Esophagus muscularis mucosa (tissue), 2 donors: Measurements from ENCODE around the gene DNAH17.

Experiments used
- POLR2A ChIP-seq: fragments of 450-650 bp; IDR thresholded peaks from one replicate; pipeline ENCODE4 v1.6.1; 2017; ENCODE audit warnings: antibody characterized with exemption, moderate library complexity, mild to moderate bottlenecking, low read depth
- POLR2AphosphoS5 ChIP-seq, 2 donors: sonication (generic); formaldehyde crosslinking; IDR thresholded peaks; one replicate each; pipeline ENCODE4 v1.6.1; 2017; ENCODE audit warnings: antibody characterized with exemption in 2 of 2

DNA sequence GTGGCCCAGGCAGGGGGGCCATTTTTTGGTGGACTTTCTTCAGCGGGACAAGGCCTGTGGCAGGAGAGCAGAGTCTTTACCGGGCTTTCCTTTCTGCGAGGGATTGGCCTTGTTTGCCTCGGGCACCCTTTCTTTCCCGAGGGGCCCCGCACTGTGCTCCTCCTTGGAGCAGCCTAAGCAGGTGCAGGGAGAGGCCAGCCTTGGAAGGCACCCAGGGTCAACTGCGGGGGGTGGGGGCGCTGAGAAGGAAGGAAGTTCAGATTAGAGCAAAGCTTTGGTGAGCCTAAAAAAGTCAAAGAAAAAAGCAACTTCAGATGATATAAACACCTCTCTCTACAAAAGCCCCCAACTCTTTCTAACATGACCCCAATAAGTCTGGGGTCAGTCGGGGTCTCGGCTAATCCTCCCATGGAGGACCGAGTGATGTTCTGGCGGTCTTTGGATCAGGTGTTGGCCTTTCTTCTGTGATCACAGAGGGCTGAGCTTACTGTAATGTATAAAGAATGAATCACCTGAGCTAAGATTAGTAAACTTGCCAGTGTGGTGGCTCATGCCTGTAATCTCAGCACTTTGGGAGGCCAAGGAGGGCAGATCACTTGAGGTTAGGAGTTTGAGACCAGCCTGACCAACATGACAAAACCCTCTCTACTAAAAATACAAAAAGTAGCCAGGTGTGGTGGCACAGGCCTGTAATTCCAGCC, 135.8 kb downstream of the DNAH17 start:
- no peak for TF ChIP-seq POLR2A
- TF ChIP-seq POLR2AphosphoS5 (IDR thresholded peaks at IDR 0.05) = no peak
